Measurements from ENCODE around the gene CNIH2. TPM values are rescaled to one million over a fixed set of nuclear protein-coding genes. Genes with fewer than 3 reads are reported as not detected.

CNIH2 gene
- total RNA-seq, 1 experiment from 2014 or later: 1.4 TPM

GRCh38 chr11:66290330-66290621, 12.3 kb downstream of the CNIH2 start:
- CTCF ChIA-PET: interaction anchor here (1.7 kb wide), 1 partner anchor 9 kb away, joined by 3 read pairs; no protein-coding TSS in a partner anchor
- TF ChIP-seq CTCF (IDR thresholded peaks at IDR 0.05; ENCODE audit: unreplicated experiment): no peak
- no peaks in the 10 kb centered on the region for H3K9me3 Mint-ChIP-seq (ENCODE audit: unreplicated experiment)
- peak overlapping the region; percentile 95 for H3K27ac Mint-ChIP-seq (ENCODE audit: low read depth, unreplicated experiment)
- POLR2A ChIA-PET: interaction anchor here (1.2 to 3.1 kb wide), 5 partner anchors 21 to 57 kb away, joined by 4 to 27 read pairs (median 14); partner anchors contain the start of genes B4GAT1 and RIN1
- H3K27me3 Mint-ChIP-seq (ENCODE audit: insufficient read depth, unreplicated experiment): peaks cover 13% of the 10 kb centered on the region
- H3K36me3 Mint-ChIP-seq (ENCODE audit: insufficient read depth, unreplicated experiment): peaks cover 7% of the 10 kb centered on the region
- BruUV-seq (replicated peaks): no TSS peak
- no peak for DNase-seq (ENCODE audit: unreplicated experiment)
- intact Hi-C loops (cut with micrococcal nuclease): no loop called here
- peaks cover 12% of the 10 kb centered on the region for H3K4me1 Mint-ChIP-seq (ENCODE audit: insufficient read depth, unreplicated experiment)
- peak overlapping the region; percentile 90 for H3K4me3 Mint-ChIP-seq (ENCODE audit: unreplicated experiment)

GRCh38 chr11:66291303-66291705, 13.3 kb downstream of the CNIH2 start:
- BruUV-seq (replicated peaks): no TSS peak
- Mint-ChIP-seq H3K9me3 (ENCODE audit: unreplicated experiment) (no peaks in the 10 kb centered on the region), H3K27ac (ENCODE audit: low read depth, unreplicated experiment) (no peak overlapping the region), H3K27me3 (ENCODE audit: insufficient read depth, unreplicated experiment) (peaks cover 13% of the 10 kb centered on the region), H3K36me3 (ENCODE audit: insufficient read depth, unreplicated experiment) (peaks cover 7% of the 10 kb centered on the region), H3K4me3 (ENCODE audit: unreplicated experiment) (peak overlapping the region; percentile 90), H3K4me1 (ENCODE audit: insufficient read depth, unreplicated experiment) (peaks cover 12% of the 10 kb centered on the region)
- TF ChIP-seq CTCF (IDR thresholded peaks at IDR 0.05; ENCODE audit: unreplicated experiment): no peak
- POLR2A ChIA-PET: interaction anchor here (1.2 to 3.1 kb wide), 3 partner anchors 10 to 44 kb away, joined by 3 to 27 read pairs (median 4); partner anchors contain the start of gene RIN1
- CTCF ChIA-PET: interaction anchor here (0.7 to 1.7 kb wide), 3 partner anchors 8 to 251 kb away, joined by 3 read pairs; no protein-coding TSS in a partner anchor
- no peak for DNase-seq (ENCODE audit: unreplicated experiment)
- intact Hi-C loops (cut with micrococcal nuclease): no loop called here

GRCh38 chr11:66291706-66292542, 13.9 kb downstream of the CNIH2 start, which contains the start of gene TMEM151A:
TMEM151A (plus strand) TSS chr11:66291894; CDS start chr11:66292014, 120 bp downstream.
- no peak for DNase-seq (ENCODE audit: unreplicated experiment)
- H3K4me1 Mint-ChIP-seq (ENCODE audit: insufficient read depth, unreplicated experiment): peaks cover 12% of the 10 kb centered on the region
- TF ChIP-seq CTCF (IDR thresholded peaks at IDR 0.05; ENCODE audit: unreplicated experiment): no peak
- intact Hi-C loops (cut with micrococcal nuclease): no loop called here
- peaks cover 13% of the 10 kb centered on the region for H3K27me3 Mint-ChIP-seq (ENCODE audit: insufficient read depth, unreplicated experiment)
- no TSS peak for BruUV-seq (replicated peaks)
- H3K27ac Mint-ChIP-seq (ENCODE audit: low read depth, unreplicated experiment): no peak within 1 kb of the TSS
- peak within 1 kb of the TSS; percentile 90 for H3K4me3 Mint-ChIP-seq (ENCODE audit: unreplicated experiment)
- ChIA-PET CTCF (interaction anchor here (1.1 to 1.7 kb wide), 2 partner anchors 8 to 95 kb away, joined by 3 read pairs; no protein-coding TSS in a partner anchor), POLR2A (interaction anchor here (1.2 kb wide), 1 partner anchor 10 kb away, joined by 3 read pairs; no protein-coding TSS in a partner anchor)
- peaks cover 7% of the 10 kb centered on the region for H3K36me3 Mint-ChIP-seq (ENCODE audit: insufficient read depth, unreplicated experiment)
- no peaks in the 10 kb centered on the region for H3K9me3 Mint-ChIP-seq (ENCODE audit: unreplicated experiment)

GRCh38 chr11:66292543-66293332, 14.8 kb downstream of the CNIH2 start:
- POLR2A ChIA-PET: no interaction called here
- no peak for DNase-seq (ENCODE audit: unreplicated experiment)
- CTCF ChIA-PET: no interaction called here

More at GRCh38 chr11:66292543-66293332, 14.8 kb downstream of the CNIH2 start:
- peak overlapping the region; percentile 2 for H3K4me3 Mint-ChIP-seq (ENCODE audit: unreplicated experiment)
- no peaks in the 10 kb centered on the region for H3K9me3 Mint-ChIP-seq (ENCODE audit: unreplicated experiment)
- H3K27ac Mint-ChIP-seq (ENCODE audit: low read depth, unreplicated experiment): no peak overlapping the region
- no peak for TF ChIP-seq CTCF (IDR thresholded peaks at IDR 0.05; ENCODE audit: unreplicated experiment)
- peaks cover 12% of the 10 kb centered on the region for H3K4me1 Mint-ChIP-seq (ENCODE audit: insufficient read depth, unreplicated experiment)
- no TSS peak for BruUV-seq (replicated peaks)
- H3K36me3 Mint-ChIP-seq (ENCODE audit: insufficient read depth, unreplicated experiment): peaks cover 7% of the 10 kb centered on the region
- peaks cover 13% of the 10 kb centered on the region for H3K27me3 Mint-ChIP-seq (ENCODE audit: insufficient read depth, unreplicated experiment)
- intact Hi-C loops (cut with micrococcal nuclease): no loop called here
